Hindlimb muscle (tissue), 1 donor: Measurements from ENCODE around the gene DOK1. TPM values are rescaled to one million over a fixed set of nuclear protein-coding genes. Genes with fewer than 3 reads are reported as not detected.

ENCODE experiments used
- DNase-seq: peaks from one replicate; pipeline ENCODE4 v3.0.0-alpha.2; 2013
- polyA plus RNA-seq: library from polyadenylated mRNA; unstranded; fragments of 120-200 nt; gene quantifications from one replicate; pipeline ENCODE4 v1.2.1, GENCODE V29; 2013; ENCODE audit not compliant: insufficient read length

DOK1 gene
- polyA plus RNA-seq, 1 donor = 6.9 TPM

- DNase-seq = no peak
These were observed 16.5 kb downstream of the DOK1 start for GRCh38 chr2:74571058-74571457.

GRCh38 chr2:74572178-74572925 is 17.8 kb downstream of the DOK1 start:
- DNase-seq = no peak

DNA sequence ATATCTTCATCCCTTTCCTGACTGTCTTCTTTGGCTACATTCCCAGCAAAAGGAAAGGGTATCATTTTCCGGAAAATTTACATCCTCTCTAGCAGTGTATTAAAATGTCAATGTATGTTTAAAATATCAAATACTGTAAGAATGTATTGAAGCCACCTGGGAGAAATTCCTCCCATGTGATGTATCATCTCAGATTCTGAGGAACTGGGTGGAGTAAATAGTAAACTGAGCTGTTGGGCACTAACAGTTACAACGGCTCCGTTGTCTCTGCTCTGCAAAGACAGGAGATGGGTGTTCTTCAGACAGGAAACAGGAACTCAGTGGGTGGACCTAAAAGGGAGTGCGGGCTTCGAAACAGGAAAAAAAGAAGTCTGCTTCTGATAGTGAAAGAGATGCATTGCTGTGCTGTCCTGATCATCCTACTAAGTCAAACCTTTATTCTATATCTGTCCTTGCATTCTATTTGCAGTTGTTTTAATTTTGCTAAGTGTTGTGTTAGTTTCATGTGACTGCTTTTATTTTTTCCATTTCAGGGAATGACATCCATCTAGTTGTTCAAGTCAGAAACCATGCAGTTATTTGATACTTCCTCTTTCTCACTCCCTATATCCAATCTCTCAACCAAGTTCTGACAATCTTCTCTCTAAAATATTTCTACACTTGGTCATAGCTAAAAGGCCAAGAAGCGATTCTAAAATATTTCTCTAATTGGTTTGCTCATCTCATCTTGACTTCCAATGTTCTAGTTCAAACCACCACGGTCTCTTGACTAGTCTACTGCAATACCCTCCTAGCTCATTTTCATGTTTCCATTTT is 19.4 kb downstream of the DOK1 start:
- DNase-seq = no peak

DNA sequence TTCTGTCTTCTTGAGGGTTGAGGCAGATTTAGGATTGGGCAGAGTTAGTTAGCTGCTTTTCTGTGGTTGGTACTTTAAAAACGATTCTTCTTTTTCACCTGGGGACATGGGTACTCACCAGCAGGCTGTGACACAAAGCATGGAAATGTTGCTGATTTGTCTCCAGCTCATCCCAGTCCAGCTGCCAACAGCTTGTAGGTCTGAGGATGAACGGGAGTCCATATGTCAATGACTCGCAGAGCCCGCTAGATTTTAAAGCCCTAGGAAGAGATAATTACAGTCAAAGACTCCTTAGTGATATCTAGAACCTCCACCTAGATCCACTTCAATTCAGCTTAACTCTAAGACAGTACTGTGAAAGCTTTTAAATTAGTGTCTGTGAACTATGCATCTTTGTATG is 20.8 kb downstream of the DOK1 start:
- DNase-seq = no peak

- no peak for DNase-seq
These were observed 21.8 kb downstream of the DOK1 start for GRCh38 chr2:74576211-74576862.

DNA sequence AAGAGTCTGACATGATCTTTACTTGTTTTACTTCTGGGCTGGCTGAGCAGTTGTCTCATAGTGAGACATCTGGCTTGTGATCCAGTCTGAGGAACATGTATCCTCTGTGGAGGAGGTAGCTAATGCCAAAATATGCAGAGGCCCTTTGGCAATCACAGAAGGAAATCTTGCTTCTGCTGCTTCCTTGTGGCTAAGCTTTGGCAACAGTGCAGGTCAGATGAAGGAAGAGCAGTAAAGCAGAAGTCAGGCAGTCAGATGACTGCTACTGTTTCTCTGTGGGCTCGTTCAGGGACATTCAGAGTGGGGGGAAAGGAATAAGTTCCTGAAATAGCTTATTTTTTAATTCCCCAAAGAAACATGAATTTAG is 22.3 kb downstream of the DOK1 start:
- DNase-seq = no peak

DNA sequence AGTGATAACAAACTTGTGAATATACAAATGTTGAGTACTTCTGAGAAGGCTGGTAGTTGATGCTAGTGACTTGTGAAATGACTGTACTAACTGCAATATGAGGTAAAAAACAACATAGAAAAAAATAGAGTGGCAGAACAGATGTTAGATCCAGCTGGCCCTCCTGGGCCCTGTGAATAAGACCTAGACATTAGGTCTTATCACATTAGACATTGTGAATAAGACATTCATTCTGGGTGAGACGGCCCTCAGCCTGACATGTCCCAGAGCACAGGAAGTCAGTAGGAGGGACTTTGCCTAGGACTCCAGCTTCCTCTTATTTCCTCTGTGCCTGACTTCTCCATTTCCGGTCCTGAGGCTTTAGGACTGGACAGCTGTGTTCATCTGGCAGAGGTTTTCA is 22.9 kb downstream of the DOK1 start:
- no peak for DNase-seq

DNA sequence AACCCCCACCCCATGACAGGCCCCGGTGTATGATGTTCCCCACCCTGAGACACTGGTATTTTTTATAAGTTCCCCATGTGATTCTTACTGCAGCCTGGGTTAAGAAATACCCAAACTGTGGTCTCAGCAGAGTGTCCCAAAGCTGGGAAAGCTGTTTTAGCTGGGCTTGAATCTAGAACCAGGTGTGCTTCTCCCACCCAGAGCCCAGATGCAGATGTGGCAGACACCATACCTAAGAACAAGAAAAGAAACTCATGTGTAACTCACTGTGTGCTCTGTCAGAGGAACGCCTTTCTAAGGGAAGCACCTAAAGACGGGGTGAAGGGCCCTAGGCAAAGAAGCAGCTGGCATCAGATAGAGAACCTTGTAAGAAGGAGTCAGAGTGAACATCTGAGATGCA is 23.9 kb downstream of the DOK1 start:
- DNase-seq = no peak

DNA sequence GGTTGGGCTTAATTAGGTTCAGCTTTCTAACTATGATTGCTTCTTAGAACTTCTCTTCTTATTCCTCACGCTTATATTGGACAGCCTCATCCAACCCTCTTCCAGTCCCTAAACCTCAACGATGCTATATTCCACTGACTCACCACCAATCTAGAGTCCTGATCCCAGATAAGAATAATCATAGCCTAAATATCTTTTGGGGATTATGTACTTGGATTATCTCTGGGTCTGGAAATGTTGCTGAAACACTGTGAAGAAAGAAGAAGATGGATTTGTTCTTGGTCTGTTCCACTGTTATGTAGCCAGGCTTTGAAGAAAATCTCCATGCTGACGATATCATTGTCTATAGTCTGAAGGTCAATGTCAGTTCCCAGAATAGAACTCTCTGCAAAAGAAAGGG is 26.9 kb downstream of the DOK1 start:
- no peak for DNase-seq

DNA sequence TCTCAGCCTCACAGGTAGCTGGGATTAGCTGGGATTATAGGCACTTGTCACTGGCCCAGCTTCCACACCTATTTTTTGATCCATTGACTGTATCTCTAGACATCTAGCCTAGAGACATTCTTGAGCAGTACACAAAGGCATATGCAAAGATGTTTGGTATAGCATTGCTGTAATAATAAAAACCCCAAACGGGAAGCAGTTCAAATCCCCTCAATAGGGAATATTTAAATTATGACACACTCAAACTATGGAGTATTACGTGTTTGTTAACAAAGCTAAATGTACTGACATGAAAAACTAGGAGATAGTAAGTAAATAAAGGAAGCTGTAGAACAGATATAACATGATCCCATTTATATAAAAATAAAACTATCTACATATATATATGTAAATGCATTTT is 27.7 kb downstream of the DOK1 start:
- DNase-seq = no peak

DNA sequence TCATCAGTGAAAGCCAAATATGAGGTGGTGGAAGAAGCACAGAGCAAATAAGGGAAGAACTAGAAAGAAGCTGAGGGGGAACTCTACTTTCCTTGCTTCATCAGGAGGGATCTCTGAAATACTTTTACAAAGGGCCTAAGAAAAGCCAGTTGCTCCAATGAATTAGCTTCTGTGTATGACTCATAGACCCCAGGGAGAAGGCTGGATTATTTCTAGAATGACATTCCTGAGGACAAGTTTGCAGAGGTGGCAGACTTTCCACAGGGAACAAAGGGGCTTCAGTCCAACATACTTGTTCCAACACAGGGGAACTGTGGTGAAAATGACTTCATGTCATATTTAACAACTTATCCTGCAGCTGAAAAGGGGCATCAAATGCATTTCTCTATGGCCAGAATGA is 29.0 kb downstream of the DOK1 start:
- DNase-seq = no peak

- no peak for DNase-seq
These were observed 29.6 kb downstream of the DOK1 start for GRCh38 chr2:74584088-74584645.

GRCh38 chr2:74585406-74586185 is 31.1 kb downstream of the DOK1 start:
- DNase-seq = no peak

GRCh38 chr2:74587664-74588277 is 33.3 kb downstream of the DOK1 start:
- peak; percentile 73 for DNase-seq

- no peak for DNase-seq
These were observed 34.1 kb downstream of the DOK1 start for GRCh38 chr2:74588664-74589063.

GRCh38 chr2:74593826-74594772 is 39.6 kb downstream of the DOK1 start:
- no peak for DNase-seq

DNA sequence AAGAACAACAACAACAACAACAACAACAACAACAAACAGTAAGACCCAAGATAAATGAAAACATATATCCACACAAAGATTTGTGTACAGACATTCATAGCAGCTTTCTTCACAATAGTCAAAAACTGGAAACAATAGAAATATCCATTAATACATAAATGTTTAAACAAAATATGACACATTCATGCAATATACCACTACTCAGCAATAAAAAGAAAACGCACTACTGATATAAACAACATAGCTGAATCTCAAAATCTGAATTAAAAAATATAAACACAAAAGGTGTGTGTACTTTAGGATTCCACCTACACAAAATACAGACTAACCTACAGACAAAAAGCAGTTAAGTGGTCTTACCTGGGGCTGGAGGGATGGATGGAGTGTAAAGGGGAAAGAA is 42.1 kb downstream of the DOK1 start:
- DNase-seq = no peak

GRCh38 chr2:74597410-74597809 is 42.9 kb downstream of the DOK1 start:
- DNase-seq = no peak

DNA sequence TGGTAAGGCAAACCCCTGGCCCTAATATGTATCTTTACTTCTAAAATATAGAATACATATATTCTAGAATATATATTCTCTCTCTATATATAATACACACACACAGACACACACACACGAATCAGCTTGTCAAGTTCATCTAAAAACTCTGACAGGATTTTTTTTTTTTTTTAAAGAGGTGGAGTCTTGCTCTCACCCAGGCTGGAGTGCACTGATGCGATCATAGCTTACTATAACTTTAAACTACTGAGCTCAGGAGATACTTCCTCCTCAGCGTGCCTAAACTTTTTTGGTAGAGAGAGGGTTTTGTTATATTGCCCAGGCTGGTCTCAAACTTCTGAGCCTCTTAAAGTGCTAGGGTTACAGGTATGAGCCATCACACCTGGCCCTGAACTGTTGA is 45.2 kb downstream of the DOK1 start:
- DNase-seq = no peak

- no peak for DNase-seq
These were observed 48.2 kb downstream of the DOK1 start for GRCh38 chr2:74602586-74603281.
